ENCODE data around the gene CAMK4.

Gene CAMK4

GRCh38 chr5:111532886-111533582 lies 308.9 kb downstream of the CAMK4 start:
- Mint-ChIP-seq H3K36me3 (ENCODE audit: low read depth) (no peaks in the 10 kb centered on the region), H3K4me3 (no peak overlapping the region), H3K27ac (no peak overlapping the region), H3K9me3 (peaks cover 9% of the 10 kb centered on the region), H3K4me1 (peaks cover 6% of the 10 kb centered on the region), H3K27me3 (ENCODE audit: low read depth, poor library complexity) (no peaks in the 10 kb centered on the region)
- no peak for TF ChIP-seq CTCF (IDR thresholded peaks at IDR 0.05)
- DNase-seq = no peak

GRCh38 chr5:111535879-111536549 lies 311.8 kb downstream of the CAMK4 start:
- H3K36me3 Mint-ChIP-seq (ENCODE audit: low read depth) = no peaks in the 10 kb centered on the region
- DNase-seq = no peak
- peaks cover 9% of the 10 kb centered on the region for H3K9me3 Mint-ChIP-seq

GRCh38 chr5:111537141-111538024 lies 313.2 kb downstream of the CAMK4 start:
- Mint-ChIP-seq H3K27ac (no peak overlapping the region), H3K36me3 (ENCODE audit: low read depth) (no peaks in the 10 kb centered on the region), H3K9me3 (peaks cover 9% of the 10 kb centered on the region), H3K4me1 (no peaks in the 10 kb centered on the region), H3K4me3 (no peak overlapping the region), H3K27me3 (ENCODE audit: low read depth, poor library complexity) (no peaks in the 10 kb centered on the region)
- TF ChIP-seq CTCF (IDR thresholded peaks at IDR 0.05) = no peak
- DNase-seq = no peak

More at GRCh38 chr5:111535879-111536549, 311.8 kb downstream of the CAMK4 start:
- H3K4me3 Mint-ChIP-seq = no peak overlapping the region
- TF ChIP-seq CTCF (IDR thresholded peaks at IDR 0.05) = no peak
- no peaks in the 10 kb centered on the region for H3K27me3 Mint-ChIP-seq (ENCODE audit: low read depth, poor library complexity)
- H3K27ac Mint-ChIP-seq = no peak overlapping the region
- H3K4me1 Mint-ChIP-seq = no peaks in the 10 kb centered on the region
